HG03432 (cell line): ENCODE data around the gene EMP2.
A peak's percentile ranks its signal among the peaks of the same experiment; 100 is the strongest.
"Not testable (repeated sequence)": the region's sequence is repeated elsewhere in the genome, so short reads cannot be mapped to it uniquely, and the experiment has no call there.

Experiments used
- ATAC-seq: cut with Tn5 transposase; IDR thresholded peaks from one replicate; pipeline ENCODE4 v1.9.1; 2021; ENCODE audit warnings: mild to moderate bottlenecking, moderate library complexity; ENCODE audit not compliant: unreplicated experiment

Gene EMP2

GRCh38 chr16:10554569-10554968 lies 25.8 kb downstream of the EMP2 start:
- no peak for ATAC-seq

- ATAC-seq = peak; percentile 98
These were observed 27.4 kb downstream of the EMP2 start for GRCh38 chr16:10552998-10553491.

GRCh38 chr16:10552281-10552680 lies 28.1 kb downstream of the EMP2 start:
- no peak for ATAC-seq

- ATAC-seq = no peak
These were observed 28.5 kb downstream of the EMP2 start for GRCh38 chr16:10551881-10552280.

GRCh38 chr16:10548404-10548803 lies 32.0 kb downstream of the EMP2 start:
- no peak for ATAC-seq

GRCh38 chr16:10547708-10548107 lies 32.7 kb downstream of the EMP2 start:
- ATAC-seq = no peak

GRCh38 chr16:10543231-10543977 lies 37.0 kb downstream of the EMP2 start:
- no peak for ATAC-seq

GRCh38 chr16:10541366-10541765 lies 39.0 kb downstream of the EMP2 start:
- no peak for ATAC-seq

- no peak for ATAC-seq
These were observed 40.6 kb downstream of the EMP2 start for GRCh38 chr16:10539793-10540192.

GRCh38 chr16:10539236-10539635 lies 41.2 kb downstream of the EMP2 start:
- no peak for ATAC-seq

GRCh38 chr16:10538583-10538982 lies 41.8 kb downstream of the EMP2 start:
- ATAC-seq = no peak

- ATAC-seq = no peak
These were observed 42.5 kb downstream of the EMP2 start for GRCh38 chr16:10537946-10538345.

GRCh38 chr16:10536814-10537389 lies 43.5 kb downstream of the EMP2 start:
- peak; percentile 51 for ATAC-seq

GRCh38 chr16:10536328-10536727 lies 44.1 kb downstream of the EMP2 start:
- ATAC-seq = peak; percentile 17

GRCh38 chr16:10535461-10535860 lies 44.9 kb downstream of the EMP2 start:
- ATAC-seq = no peak

GRCh38 chr16:10534748-10535147 lies 45.6 kb downstream of the EMP2 start:
- ATAC-seq = no peak

- not testable (repeated sequence) for ATAC-seq
These were observed 46.8 kb downstream of the EMP2 start for GRCh38 chr16:10533612-10534011.

GRCh38 chr16:10531582-10531981 lies 48.8 kb downstream of the EMP2 start:
- ATAC-seq = no peak

GRCh38 chr16:10530685-10531084 lies 49.7 kb downstream of the EMP2 start:
- ATAC-seq = no peak

- no peak for ATAC-seq
These were observed 50.3 kb downstream of the EMP2 start for GRCh38 chr16:10529895-10530669.

GRCh38 chr16:10528635-10529034 lies 51.8 kb downstream of the EMP2 start:
- no peak for ATAC-seq

GRCh38 chr16:10526962-10527361 lies 53.4 kb downstream of the EMP2 start:
- no peak for ATAC-seq
